ENCODE results near the gene RNPS1. TPM values are rescaled to one million over a fixed set of nuclear protein-coding genes. Genes with fewer than 3 reads are reported as not detected.

The RNPS1 gene
- total and polyA plus RNA-seq, 9 of the 15 experiments (the other 6 are each of a cell fraction or from before 2014, with no cell fraction given), result 44.9 to 338 (median 202) TPM

DNA sequence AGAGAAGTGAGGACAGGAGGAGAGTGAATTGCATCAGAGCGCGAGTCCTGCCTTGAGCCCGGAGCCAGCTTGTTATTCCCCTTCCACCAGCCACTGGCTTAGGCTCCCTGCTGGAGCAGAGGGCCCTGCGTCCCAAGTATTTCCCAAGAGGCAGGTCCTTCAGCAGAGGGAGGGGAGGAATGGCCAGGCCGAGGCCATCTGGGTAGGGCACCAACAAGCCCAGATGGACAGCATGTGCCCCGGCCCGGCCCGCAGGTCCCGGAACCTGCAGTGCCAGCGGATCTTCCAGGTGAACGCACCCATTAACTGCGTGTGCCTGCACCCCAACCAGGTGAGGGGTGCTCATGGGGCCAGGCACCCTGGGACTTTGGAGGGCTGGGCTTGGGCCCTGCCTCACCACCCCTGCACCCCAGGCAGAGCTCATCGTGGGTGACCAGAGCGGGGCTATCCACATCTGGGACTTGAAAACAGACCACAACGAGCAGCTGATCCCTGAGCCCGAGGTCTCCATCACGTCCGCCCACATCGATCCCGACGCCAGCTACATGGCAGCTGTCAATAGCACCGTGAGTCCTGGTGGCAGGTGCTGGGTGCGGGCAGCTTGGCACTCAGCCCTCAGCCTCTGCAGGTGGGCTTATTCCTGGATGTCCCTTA lies 61.0 kb downstream of the RNPS1 start (continued):
- no peak for TF ChIP-seq CBX2 (IDR thresholded peaks at IDR 0.05; ENCODE audit: insufficient read depth, low read length, poor library complexity, severe bottlenecking)
- no peak for TF ChIP-seq ZNF316 (IDR thresholded peaks at IDR 0.05)
- no peak for TF ChIP-seq SRF (CRISPR knock-in tag; IDR thresholded peaks at IDR 0.05)
- TF ChIP-seq ZNF589 (CRISPR knock-in tag; IDR thresholded peaks at IDR 0.05; ENCODE audit: low read depth), result no peak
- no peak for TF ChIP-seq HDGF (IDR thresholded peaks at IDR 0.05)
- no peak for TF ChIP-seq RNF219 (CRISPR knock-in tag; IDR thresholded peaks at IDR 0.05)
- TF ChIP-seq ARID3B (CRISPR knock-in tag; IDR thresholded peaks at IDR 0.05; ENCODE audit: borderline replicate concordance), result no peak
- TF ChIP-seq, protein P1, sequence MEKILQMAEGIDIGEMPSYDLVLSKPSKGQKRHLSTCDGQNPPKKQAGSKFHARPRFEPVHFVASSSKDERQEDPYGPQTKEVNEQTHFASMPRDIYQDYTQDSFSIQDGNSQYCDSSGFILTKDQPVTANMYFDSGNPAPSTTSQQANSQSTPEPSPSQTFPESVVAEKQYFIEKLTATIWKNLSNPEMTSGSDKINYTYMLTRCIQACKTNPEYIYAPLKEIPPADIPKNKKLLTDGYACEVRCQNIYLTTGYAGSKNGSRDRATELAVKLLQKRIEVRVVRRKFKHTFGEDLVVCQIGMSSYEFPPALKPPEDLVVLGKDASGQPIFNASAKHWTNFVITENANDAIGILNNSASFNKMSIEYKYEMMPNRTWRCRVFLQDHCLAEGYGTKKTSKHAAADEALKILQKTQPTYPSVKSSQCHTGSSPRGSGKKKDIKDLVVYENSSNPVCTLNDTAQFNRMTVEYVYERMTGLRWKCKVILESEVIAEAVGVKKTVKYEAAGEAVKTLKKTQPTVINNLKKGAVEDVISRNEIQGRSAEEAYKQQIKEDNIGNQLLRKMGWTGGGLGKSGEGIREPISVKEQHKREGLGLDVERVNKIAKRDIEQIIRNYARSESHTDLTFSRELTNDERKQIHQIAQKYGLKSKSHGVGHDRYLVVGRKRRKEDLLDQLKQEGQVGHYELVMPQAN (IDR thresholded peaks at IDR 0.05; ENCODE audit: borderline replicate concordance), result no peak
- TF ChIP-seq CHD2 (IDR thresholded peaks at IDR 0.05; ENCODE audit: low read depth, low read length), result no peak
- no peak for TF ChIP-seq MEF2A (IDR thresholded peaks at IDR 0.05; ENCODE audit: control insufficient read depth, low read depth, low read length)
- peak; percentile 65 for TF ChIP-seq RBFOX2 (IDR thresholded peaks at IDR 0.05; ENCODE audit: low read depth, low read length)
- TF ChIP-seq RBM15 (IDR thresholded peaks at IDR 0.05; ENCODE audit: insufficient read depth, low read length), result no peak
- no peak for TF ChIP-seq RAD21 (CRISPR knock-in tag; conservative IDR thresholded peaks at IDR 0.05 in 1 of 2, IDR thresholded peaks at IDR 0.05 in 1 of 2)
- TF ChIP-seq, protein P2, sequence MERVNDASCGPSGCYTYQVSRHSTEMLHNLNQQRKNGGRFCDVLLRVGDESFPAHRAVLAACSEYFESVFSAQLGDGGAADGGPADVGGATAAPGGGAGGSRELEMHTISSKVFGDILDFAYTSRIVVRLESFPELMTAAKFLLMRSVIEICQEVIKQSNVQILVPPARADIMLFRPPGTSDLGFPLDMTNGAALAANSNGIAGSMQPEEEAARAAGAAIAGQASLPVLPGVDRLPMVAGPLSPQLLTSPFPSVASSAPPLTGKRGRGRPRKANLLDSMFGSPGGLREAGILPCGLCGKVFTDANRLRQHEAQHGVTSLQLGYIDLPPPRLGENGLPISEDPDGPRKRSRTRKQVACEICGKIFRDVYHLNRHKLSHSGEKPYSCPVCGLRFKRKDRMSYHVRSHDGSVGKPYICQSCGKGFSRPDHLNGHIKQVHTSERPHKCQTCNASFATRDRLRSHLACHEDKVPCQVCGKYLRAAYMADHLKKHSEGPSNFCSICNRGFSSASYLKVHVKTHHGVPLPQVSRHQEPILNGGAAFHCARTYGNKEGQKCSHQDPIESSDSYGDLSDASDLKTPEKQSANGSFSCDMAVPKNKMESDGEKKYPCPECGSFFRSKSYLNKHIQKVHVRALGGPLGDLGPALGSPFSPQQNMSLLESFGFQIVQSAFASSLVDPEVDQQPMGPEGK (CRISPR knock-in tag; IDR thresholded peaks at IDR 0.05; ENCODE audit: borderline replicate concordance), result no peak
- no peak for TF ChIP-seq ZNF224 (CRISPR knock-in tag; IDR thresholded peaks at IDR 0.05)
- no peak for TF ChIP-seq LEF1 (IDR thresholded peaks at IDR 0.05)
- TF ChIP-seq LCOR (CRISPR knock-in tag; IDR thresholded peaks at IDR 0.05), result no peak
- TF ChIP-seq TSC22D4 (tag; IDR thresholded peaks at IDR 0.05), result no peak

Data from K562 (cell line).